Activated CD4-positive, alpha-beta T cell treated with anti-CD3 and anti-CD28 coated beads, Interleukin-2, amount 10 ng/mL, durations not matched to agents 24 days and 14 days (primary cell): ENCODE data around the gene ZNF45. TPM values are rescaled to one million over a fixed set of nuclear protein-coding genes. Genes with fewer than 3 reads are reported as not detected.
"Not testable (repeated sequence)": the region's sequence is repeated elsewhere in the genome, so short reads cannot be mapped to it uniquely, and the experiment has no call there.

Source experiments
- DNase-seq: peaks from one replicate; pipeline ENCODE4 v3.0.0; 2022
- H3K27ac Mint-ChIP-seq: one replicate; pipeline ENCODE4 v1.8.0; 2022; ENCODE audit warnings: mild to moderate bottlenecking, mixed read lengths
- H3K27me3 Mint-ChIP-seq: one replicate; pipeline ENCODE4 v1.8.0; 2022; ENCODE audit warnings: mixed read lengths
- H3K36me3 Mint-ChIP-seq: one replicate; pipeline ENCODE4 v1.8.0; 2022; ENCODE audit warnings: low read depth, mild to moderate bottlenecking, mixed read lengths
- H3K4me1 Mint-ChIP-seq: one replicate; pipeline ENCODE4 v1.8.0; 2021; ENCODE audit warnings: mixed read lengths
- H3K4me3 Mint-ChIP-seq: one replicate; pipeline ENCODE4 v1.8.0; 2022; ENCODE audit warnings: mild to moderate bottlenecking, moderate library complexity, mixed read lengths
- H3K9me3 Mint-ChIP-seq: one replicate; pipeline ENCODE4 v1.8.0; 2021; ENCODE audit warnings: mixed read lengths
- intact Hi-C: fragments of 100-400 bp; cut with micrococcal nuclease; formaldehyde crosslinking; loops from one replicate; pipeline ENCODE4 v1.15.1; 2023
- total RNA-seq: library from RNA; stranded (reverse); gene quantifications from 2 replicates; pipeline ENCODE4 v1.2.3, GENCODE V29; 2022

ZNF45 gene
- total RNA-seq, 1 donor from 2014 or later, result 9.4 TPM

- Mint-ChIP-seq H3K9me3 (peaks cover 47% of the 10 kb centered on the region), H3K27me3 (no peaks in the 10 kb centered on the region), H3K27ac (peak overlapping the region; percentile 73), H3K36me3 (peaks cover 16% of the 10 kb centered on the region), H3K4me1 (peaks cover 11% of the 10 kb centered on the region), H3K4me3 (peak overlapping the region; percentile 94)
- peak; percentile 89 for DNase-seq
- intact Hi-C loops, result loop anchor here (1.0 kb wide), 1 partner anchor 34 kb away; the partner anchor contains the start of gene ZNF45
These were observed 33.4 kb downstream of the ZNF45 start for GRCh38 chr19:43901395-43902390.

- Mint-ChIP-seq H3K9me3 (peaks cover 27% of the 10 kb centered on the region), H3K36me3 (peaks cover 3% of the 10 kb centered on the region), H3K27ac (no peak overlapping the region), H3K4me3 (no peak overlapping the region), H3K27me3 (no peaks in the 10 kb centered on the region), H3K4me1 (peaks cover 2% of the 10 kb centered on the region)
- intact Hi-C loops, result no loop called here
- no peak for DNase-seq
These were observed 39.3 kb downstream of the ZNF45 start for GRCh38 chr19:43895727-43896308.

DNA sequence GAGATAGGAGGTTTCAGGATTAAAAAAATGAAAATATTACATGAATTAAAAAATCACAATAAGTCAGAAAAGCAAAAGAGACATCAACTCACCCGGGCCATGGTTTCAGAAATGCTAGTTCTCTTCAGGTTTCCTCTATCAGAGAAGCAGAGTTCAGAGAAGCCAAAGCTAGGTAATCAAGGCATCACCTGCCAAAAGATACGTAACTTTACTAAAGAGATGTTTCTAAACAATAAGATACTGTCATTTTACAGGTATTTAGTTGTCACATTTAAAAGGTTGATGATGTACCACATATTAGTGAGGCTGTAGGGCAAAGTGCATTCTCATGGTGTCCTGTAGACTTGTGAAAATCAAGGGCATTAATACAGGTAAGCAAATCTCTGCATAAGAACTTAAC is 51.2 kb downstream of the ZNF45 start, which contains the start of gene ZNF404:
ZNF404 (minus strand) TSS at position 101 of the 400 bp plus-strand sequence.
- Mint-ChIP-seq H3K36me3 (peaks cover 8% of the 10 kb centered on the region), H3K4me3 (no peak within 1 kb of the TSS), H3K9me3 (peaks cover 26% of the 10 kb centered on the region), H3K27me3 (no peaks in the 10 kb centered on the region), H3K27ac (no peak within 1 kb of the TSS), H3K4me1 (no peaks in the 10 kb centered on the region)
- intact Hi-C loops, result no loop called here
- DNase-seq, result no peak

DNA sequence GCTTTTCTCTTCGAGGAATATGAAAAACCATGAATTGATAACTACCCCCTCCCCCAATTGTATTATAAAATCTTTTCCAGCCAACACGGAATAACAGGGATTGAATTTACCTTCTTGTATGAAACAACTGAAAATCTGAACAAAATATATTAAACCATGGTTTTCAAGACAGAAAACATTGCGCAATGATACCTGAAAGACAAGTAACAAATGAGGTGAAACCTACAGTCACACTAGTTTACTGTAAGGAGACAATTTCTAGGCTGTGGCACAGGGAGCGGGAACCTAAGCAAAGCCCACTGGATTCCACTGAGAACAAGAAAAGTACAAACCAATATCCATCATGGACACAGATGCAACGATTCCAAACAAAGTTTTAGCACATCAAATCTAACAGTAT is 54.6 kb downstream of the ZNF45 start:
- Mint-ChIP-seq H3K4me1 (no peaks in the 10 kb centered on the region), H3K27ac (no peak overlapping the region), H3K9me3 (peaks cover 28% of the 10 kb centered on the region), H3K4me3 (no peak overlapping the region), H3K27me3 (no peaks in the 10 kb centered on the region), H3K36me3 (peaks cover 8% of the 10 kb centered on the region)
- intact Hi-C loops, result no loop called here
- no peak for DNase-seq

DNA sequence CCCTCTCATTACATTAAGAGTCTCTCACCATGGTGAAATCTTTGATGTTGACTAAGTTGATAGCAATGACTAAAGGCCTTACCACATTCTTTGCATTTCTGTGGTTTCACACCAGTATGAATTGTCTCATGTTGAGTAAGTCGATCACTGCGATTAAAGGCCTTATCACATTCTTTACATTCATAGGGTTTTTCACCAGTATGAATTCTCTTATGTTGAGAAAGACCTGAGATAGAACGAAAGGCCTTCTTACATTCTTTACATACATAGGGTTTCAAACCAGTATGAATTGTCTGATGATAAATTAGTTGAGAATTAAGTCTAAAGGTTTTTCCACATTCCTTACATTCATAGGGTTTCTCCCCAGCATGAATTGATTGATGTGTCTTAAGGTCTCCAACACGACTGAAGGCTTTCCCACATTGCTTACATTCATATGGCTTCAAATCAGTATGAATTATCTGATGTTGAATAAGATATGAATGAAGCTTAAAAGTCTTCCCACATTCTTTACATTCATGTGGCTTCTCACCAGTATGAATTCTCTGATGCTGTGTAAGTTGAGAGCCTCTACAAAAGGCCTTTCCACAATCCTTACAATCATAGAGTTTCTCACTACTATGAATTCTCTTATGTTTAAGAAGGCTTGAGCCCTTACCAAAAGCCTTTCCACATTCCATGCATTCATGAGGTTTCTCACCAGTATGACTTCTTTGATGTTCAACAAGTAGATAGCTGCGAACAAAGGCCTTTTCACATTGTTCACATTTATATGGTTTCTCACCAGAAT is 62.3 kb downstream of the ZNF45 start:
- Mint-ChIP-seq H3K9me3 (peaks cover 29% of the 10 kb centered on the region), H3K27ac (no peak overlapping the region), H3K36me3 (peaks cover 3% of the 10 kb centered on the region), H3K27me3 (no peaks in the 10 kb centered on the region), H3K4me1 (no peaks in the 10 kb centered on the region), H3K4me3 (no peak overlapping the region)
- DNase-seq, result no peak
- intact Hi-C loops, result no loop called here

DNA sequence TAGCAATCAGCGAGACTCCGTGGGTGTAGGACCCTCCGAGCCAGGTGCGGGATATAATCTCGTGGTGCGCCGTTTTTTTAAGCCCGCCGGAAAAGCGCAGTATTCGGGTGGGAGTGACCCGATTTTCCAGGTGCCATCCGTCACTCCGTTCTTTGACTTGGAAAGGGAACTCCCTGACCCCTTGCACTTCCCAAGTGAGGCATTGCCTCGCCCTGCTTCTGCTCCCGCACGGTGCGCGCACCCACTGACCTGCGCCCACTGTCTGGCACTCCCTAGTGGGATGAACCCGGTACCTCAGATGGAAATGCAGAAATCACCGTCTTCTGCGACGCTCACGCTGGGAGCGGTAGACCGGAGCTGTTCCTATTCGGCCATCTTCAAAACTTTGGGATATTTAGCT is 68.2 kb downstream of the ZNF45 start:
- DNase-seq, H3K4me1 Mint-ChIP-seq, H3K4me3 Mint-ChIP-seq, intact Hi-C loops, H3K27me3 Mint-ChIP-seq, H3K27ac Mint-ChIP-seq, H3K36me3 Mint-ChIP-seq: not testable (repeated sequence)
- H3K9me3 Mint-ChIP-seq, result peaks cover 13% of the 10 kb centered on the region

Other genes starting within 250 kb of the ZNF45 start
- gene IRGC, start 219.2 kb downstream of the ZNF45 start, total RNA-seq, result not detected in 2 replicates
- 83.9 and 86.6 TPM in 2 replicates for gene SMG9, start 180.3 kb downstream of the ZNF45 start, total RNA-seq
- gene KCNN4, start 154.3 kb downstream of the ZNF45 start, total RNA-seq, result 165 and 172 TPM in 2 replicates
- gene LYPD5, start 132.8 kb downstream of the ZNF45 start, total RNA-seq, result 0.26 and 0.42 TPM in 2 replicates
- 4.0 and 5.7 TPM in 2 replicates for gene ZNF283, start 108.0 kb downstream of the ZNF45 start, total RNA-seq
- 0.49 and 1.4 TPM in 2 replicates for gene ZNF404, start 51.3 kb downstream of the ZNF45 start, total RNA-seq
- gene ZNF221, start 15.9 kb upstream of the ZNF45 start, total RNA-seq, result 0.58 and 0.64 TPM in 2 replicates
- 4.6 and 6.6 TPM in 2 replicates for gene ZNF155, start 48.9 kb upstream of the ZNF45 start, total RNA-seq
- gene ZNF230, start 67.7 kb upstream of the ZNF45 start, total RNA-seq, result 2.4 and 4.5 TPM in 2 replicates
- 1.1 and 1.8 TPM in 2 replicates for gene ZNF222, start 90.1 kb upstream of the ZNF45 start, total RNA-seq
- 0.40 TPM in 1 of 2 replicates, not detected in the other for gene ZNF223, start 116.8 kb upstream of the ZNF45 start, total RNA-seq
- gene ZNF284, start 136.9 kb upstream of the ZNF45 start, total RNA-seq, result 1.2 TPM in 2 replicates
- 17.0 and 17.4 TPM in 2 replicates for gene ZNF224, start 159.1 kb upstream of the ZNF45 start, total RNA-seq
- 2.7 and 3.2 TPM in 2 replicates for gene ZNF225, start 178.1 kb upstream of the ZNF45 start, total RNA-seq
- gene ZNF234, start 206.3 kb upstream of the ZNF45 start, total RNA-seq, result 10.9 and 12.9 TPM in 2 replicates
- gene ZNF226, start 229.8 kb upstream of the ZNF45 start, total RNA-seq, result 10.4 and 12.3 TPM in 2 replicates